HG02610 (cell line): ENCODE measurements around the gene ARHGEF35.
"Not testable (repeated sequence)": the region's sequence is repeated elsewhere in the genome, so short reads cannot be mapped to it uniquely, and the experiment has no call there.

Experiments used
- ATAC-seq: cut with Tn5 transposase; IDR thresholded peaks from one replicate; pipeline ENCODE4 v1.9.1; 2021; ENCODE audit warnings: mild to moderate bottlenecking, moderate library complexity; ENCODE audit not compliant: unreplicated experiment

Gene ARHGEF35

GRCh38 chr7:144195212-144195872 is at the start of gene ARHGEF35:
ARHGEF35 (minus strand) TSS chr7:144195833; CDS start chr7:144188383, 7,450 bp downstream.
- ATAC-seq: peak; percentile 56

GRCh38 chr7:144245372-144245771 is 49.7 kb upstream of the ARHGEF35 start:
- not testable (repeated sequence) for ATAC-seq

- not testable (repeated sequence) for ATAC-seq
Measured at GRCh38 chr7:144239365-144239764, 43.7 kb upstream of the ARHGEF35 start, which contains the start of gene OR2A42. OR2A42 (minus strand) TSS chr7:144239605; CDS start chr7:144232843, 6,762 bp downstream.

- ATAC-seq: not testable (repeated sequence)
Measured at GRCh38 chr7:144238530-144239082, 43.0 kb upstream of the ARHGEF35 start.

- ATAC-seq: not testable (repeated sequence)
Measured at GRCh38 chr7:144233039-144233438, 37.4 kb upstream of the ARHGEF35 start.

- ATAC-seq: not testable (repeated sequence)
Measured at GRCh38 chr7:144231027-144231426, 35.4 kb upstream of the ARHGEF35 start.

- not testable (repeated sequence) for ATAC-seq
Measured at GRCh38 chr7:144228810-144229209, 33.2 kb upstream of the ARHGEF35 start.

- not testable (repeated sequence) for ATAC-seq
Measured at GRCh38 chr7:144226866-144227265, 31.2 kb upstream of the ARHGEF35 start.

- not testable (repeated sequence) for ATAC-seq
Measured at GRCh38 chr7:144223675-144224074, 28.0 kb upstream of the ARHGEF35 start.

GRCh38 chr7:144220531-144220930 is 24.9 kb upstream of the ARHGEF35 start:
- ATAC-seq: not testable (repeated sequence)

- not testable (repeated sequence) for ATAC-seq
Measured at GRCh38 chr7:144219149-144219548, 23.5 kb upstream of the ARHGEF35 start.

- not testable (repeated sequence) for ATAC-seq
Measured at GRCh38 chr7:144218581-144218980, 22.9 kb upstream of the ARHGEF35 start.

GRCh38 chr7:144217200-144217599 is 21.6 kb upstream of the ARHGEF35 start:
- not testable (repeated sequence) for ATAC-seq

- not testable (repeated sequence) for ATAC-seq
Measured at GRCh38 chr7:144205306-144205705, 9.7 kb upstream of the ARHGEF35 start.

- not testable (repeated sequence) for ATAC-seq
Measured at GRCh38 chr7:144203086-144203485, 7.5 kb upstream of the ARHGEF35 start.

GRCh38 chr7:144201978-144202377 is 6.3 kb upstream of the ARHGEF35 start:
- ATAC-seq: peak; percentile 56

- ATAC-seq: not testable (repeated sequence)
Measured at GRCh38 chr7:144198934-144199333, 3.3 kb upstream of the ARHGEF35 start.

GRCh38 chr7:144194453-144194852 is 1.2 kb downstream of the ARHGEF35 start:
- not testable (repeated sequence) for ATAC-seq

GRCh38 chr7:144193782-144194181 is 1.9 kb downstream of the ARHGEF35 start:
- ATAC-seq: not testable (repeated sequence)

GRCh38 chr7:144188578-144189171 is 7.0 kb downstream of the ARHGEF35 start:
- not testable (repeated sequence) for ATAC-seq

GRCh38 chr7:144187848-144188247 is 7.8 kb downstream of the ARHGEF35 start:
- ATAC-seq: not testable (repeated sequence)

- not testable (repeated sequence) for ATAC-seq
Measured at GRCh38 chr7:144183166-144183565, 12.5 kb downstream of the ARHGEF35 start, which contains the start of gene CTAGE4. CTAGE4 (plus strand) TSS chr7:144183466; CDS start chr7:144183504, 38 bp downstream.
